Measurements from ENCODE around the gene LILRB2. TPM values are rescaled to one million over a fixed set of nuclear protein-coding genes. Genes with fewer than 3 reads are reported as not detected.

Gene LILRB2
- total RNA-seq, 1 experiment from 2014 or later = not detected

- no peak overlapping the region for H4K91ac ChIP-seq (ENCODE audit: insufficient read length, low read depth, low read length)
- WGBS (ENCODE audit: extremely low coverage, insufficient read length, low lambda C conversion rate) = no CpG with 5 or more reads among the region's 4 CpGs
- no peaks in the 10 kb centered on the region; the same call in 1 of the 2 replicates for H3K27me3 ChIP-seq (ENCODE audit: insufficient read depth, low read length)
- TF ChIP-seq CTCF (conservative IDR thresholded peaks at IDR 0.05) = no peak
- no peak overlapping the region for H3K9ac ChIP-seq (ENCODE audit: extremely low read depth, insufficient read length, low read length)
- no peak overlapping the region for H3T11ph ChIP-seq (ENCODE audit: low read length)
- H3K27ac ChIP-seq (ENCODE audit: insufficient read length, low read depth, low read length) = no peak overlapping the region
- no peak overlapping the region for H2BK20ac ChIP-seq (ENCODE audit: low read depth, low read length, poor library complexity, severe bottlenecking)
- no peak overlapping the region for H2AFZ ChIP-seq (ENCODE audit: low read length)
- H3K79me2 ChIP-seq (ENCODE audit: insufficient read depth, low read length) = no peaks in the 10 kb centered on the region
- Mint-ChIP-seq H3K4me3 (no peak overlapping the region), H3K27ac (no peak overlapping the region), H3K36me3 (ENCODE audit: insufficient read depth in 1 of 3, low read depth in 3 of 3) (no peaks in the 10 kb centered on the region), H3K27me3 (ENCODE audit: low read depth) (peaks cover 78% of the 10 kb centered on the region), H3K4me1 (no peaks in the 10 kb centered on the region), H3K9me3 (peaks cover 4 to 77% of the 10 kb centered on the region in 2 experiments; a peak in 4 of 5 replicates)
- no peak overlapping the region for H3K18ac ChIP-seq (ENCODE audit: insufficient read length, low read depth, low read length)
- no peak overlapping the region for H4K8ac ChIP-seq (replicated peaks; ENCODE audit: insufficient read length, low read depth, low read length)
- H2BK12ac ChIP-seq (ENCODE audit: insufficient read length, low read depth, low read length) = no peak overlapping the region
- H4K20me1 ChIP-seq (ENCODE audit: control insufficient read depth, insufficient read depth, insufficient read length) = no peaks in the 10 kb centered on the region
- H3K9me3 ChIP-seq (ENCODE audit: control insufficient read depth, low read depth, low read length) = no peaks in the 10 kb centered on the region
- no peak overlapping the region for H3K56ac ChIP-seq (ENCODE audit: insufficient read length, low read depth, low read length)
- H2BK120ac ChIP-seq (ENCODE audit: low read depth, low read length, poor library complexity, severe bottlenecking) = no peak overlapping the region
- H3K14ac ChIP-seq (ENCODE audit: insufficient read depth, low read length) = no peak overlapping the region
- H2BK15ac ChIP-seq (ENCODE audit: low read depth, low read length) = no peak overlapping the region
- no peaks in the 10 kb centered on the region for H3K79me1 ChIP-seq (ENCODE audit: insufficient read depth, low read depth, low read length, poor library complexity, severe bottlenecking)
- no peak overlapping the region for H3K23ac ChIP-seq (ENCODE audit: insufficient read length, low read depth, low read length)
- no peak for DNase-seq
- H3K4me2 ChIP-seq (ENCODE audit: insufficient read depth, insufficient read length, low read length) = no peak overlapping the region
- H4K5ac ChIP-seq (ENCODE audit: insufficient read length, low read depth, low read length) = no peak overlapping the region
- H3K23me2 ChIP-seq (ENCODE audit: insufficient read length, low read depth, low read length, poor library complexity, severe bottlenecking) = no peaks in the 10 kb centered on the region
- H2BK5ac ChIP-seq (ENCODE audit: insufficient read length, low read length) = no peak overlapping the region
- no peaks in the 10 kb centered on the region for H3K4me1 ChIP-seq (ENCODE audit: insufficient read depth, low read length)
- no peak overlapping the region for H2AK5ac ChIP-seq (ENCODE audit: insufficient read length, low read length)
- H3K4ac ChIP-seq (ENCODE audit: low read depth, low read length) = no peak overlapping the region
Measured at GRCh38 chr19:54302257-54302656, 21.3 kb upstream of the LILRB2 start.
